Fibroblast of the aortic adventitia (primary cell): ENCODE data around the gene ZNF615. TPM values are rescaled to one million over a fixed set of nuclear protein-coding genes. Genes with fewer than 3 reads are reported as not detected.
"Not testable (repeated sequence)": the region's sequence is repeated elsewhere in the genome, so short reads cannot be mapped to it uniquely, and the experiment has no call there.

Experiments
- DNase-seq: peaks from one replicate; pipeline ENCODE4 v3.0.0-alpha.2; 2010; ENCODE audit warnings: low read depth
- H3K4me3 ChIP-seq: 2 replicates; pipeline ENCODE4 v1.5.1; 2011; ENCODE audit warnings: low read depth, mild to moderate bottlenecking, control low read depth, low read length, moderate library complexity
- total RNA-seq: library from RNA; depleted of rRNA; stranded (reverse); fragments of >200 nt; gene quantifications from 2 replicates; pipeline ENCODE4 v1.2.3, GENCODE V29; 2012; ENCODE audit warnings: low replicate concordance
- TF ChIP-seq, protein P1 (sequence below): IDR thresholded peaks from 2 replicates; pipeline ENCODE4 v1.5.1; 2011; ENCODE audit warnings: mild to moderate bottlenecking, low read length, control low read depth, inconsistent platforms; ENCODE audit not compliant: insufficient read depth

ZNF615 gene
- 8.8 and 10.8 TPM in 2 replicates for total RNA-seq

DNA sequence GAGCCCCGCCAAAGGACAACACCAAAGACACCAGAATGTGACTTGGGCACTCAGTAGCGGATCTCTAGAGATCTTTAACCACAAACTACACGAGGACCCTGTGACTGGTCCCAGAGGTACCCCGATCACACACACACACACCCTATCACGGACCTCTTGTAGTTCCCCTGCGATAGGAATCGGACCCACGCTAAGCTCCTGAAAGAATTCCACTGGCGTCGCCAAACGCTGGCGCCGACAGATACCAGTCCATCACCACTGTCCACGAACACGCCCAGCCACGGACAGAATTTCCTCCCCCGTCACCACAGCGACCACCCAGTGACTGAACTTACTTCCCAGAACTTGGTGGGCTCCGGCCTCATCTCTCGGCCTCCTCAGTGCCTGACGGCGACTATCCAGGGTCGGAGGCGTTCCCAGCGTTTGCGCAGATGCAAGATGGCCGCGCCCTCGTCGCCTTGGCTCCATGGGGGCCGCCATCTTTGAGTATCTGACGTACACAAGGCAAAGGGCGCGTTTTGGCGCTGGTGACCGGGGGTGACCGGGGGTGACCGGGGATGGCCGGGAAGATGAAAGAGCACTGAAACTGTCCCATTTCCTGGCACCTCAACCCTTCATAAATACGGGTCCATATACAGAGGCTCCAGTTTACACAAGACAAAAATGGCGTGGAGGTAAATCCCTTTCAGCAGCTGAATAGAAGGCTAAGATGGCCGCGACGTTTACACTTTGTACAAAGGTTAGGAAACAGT, at the start of gene ZNF615:
Gene ZNF615, minus strand, starts transcription at position 406 of the 752 bp plus-strand sequence. CDS start 4,500 bp downstream, outside the sequence.
- DNase-seq: peak; percentile 85
- H3K4me3 ChIP-seq: peak within 1 kb of the TSS; percentile 98
- TF ChIP-seq, protein P1, sequence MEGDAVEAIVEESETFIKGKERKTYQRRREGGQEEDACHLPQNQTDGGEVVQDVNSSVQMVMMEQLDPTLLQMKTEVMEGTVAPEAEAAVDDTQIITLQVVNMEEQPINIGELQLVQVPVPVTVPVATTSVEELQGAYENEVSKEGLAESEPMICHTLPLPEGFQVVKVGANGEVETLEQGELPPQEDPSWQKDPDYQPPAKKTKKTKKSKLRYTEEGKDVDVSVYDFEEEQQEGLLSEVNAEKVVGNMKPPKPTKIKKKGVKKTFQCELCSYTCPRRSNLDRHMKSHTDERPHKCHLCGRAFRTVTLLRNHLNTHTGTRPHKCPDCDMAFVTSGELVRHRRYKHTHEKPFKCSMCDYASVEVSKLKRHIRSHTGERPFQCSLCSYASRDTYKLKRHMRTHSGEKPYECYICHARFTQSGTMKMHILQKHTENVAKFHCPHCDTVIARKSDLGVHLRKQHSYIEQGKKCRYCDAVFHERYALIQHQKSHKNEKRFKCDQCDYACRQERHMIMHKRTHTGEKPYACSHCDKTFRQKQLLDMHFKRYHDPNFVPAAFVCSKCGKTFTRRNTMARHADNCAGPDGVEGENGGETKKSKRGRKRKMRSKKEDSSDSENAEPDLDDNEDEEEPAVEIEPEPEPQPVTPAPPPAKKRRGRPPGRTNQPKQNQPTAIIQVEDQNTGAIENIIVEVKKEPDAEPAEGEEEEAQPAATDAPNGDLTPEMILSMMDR: no peak

GRCh38 chr19:52056480-52056879, 48.5 kb upstream of the ZNF615 start:
- H3K4me3 ChIP-seq, DNase-seq: not testable (repeated sequence)

DNA sequence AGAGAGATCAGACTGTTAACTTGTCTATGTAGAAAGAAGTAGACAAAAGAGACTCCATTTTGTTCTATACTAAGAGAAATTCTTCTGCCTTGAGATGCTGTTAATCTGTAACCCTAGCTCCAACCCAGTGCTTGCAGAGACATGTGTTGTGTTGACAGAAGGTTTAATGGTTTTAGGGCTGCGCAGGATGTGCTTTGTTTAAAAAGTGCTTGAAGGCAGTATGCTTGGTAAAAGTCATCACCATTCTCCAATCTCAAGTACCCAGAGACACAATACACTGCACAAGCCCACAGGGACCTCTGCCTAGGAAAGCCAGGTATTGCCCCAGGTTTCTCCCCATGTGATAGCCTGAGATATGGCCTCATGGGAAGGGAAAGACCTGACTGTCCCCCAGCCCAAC, 43.7 kb upstream of the ZNF615 start:
- not testable (repeated sequence) for H3K4me3 ChIP-seq, DNase-seq

- DNase-seq: peak; percentile 93
- peak within 1 kb of the TSS; percentile 85 for H3K4me3 ChIP-seq
- TF ChIP-seq, protein P1: no peak
Observed at GRCh38 chr19:52048555-52049501, 40.8 kb upstream of the ZNF615 start, which contains the start of gene ZNF432. ZNF432 (minus strand) TSS chr19:52048838; CDS start chr19:52046868, 1,970 bp downstream.

GRCh38 chr19:52039169-52039568, 31.2 kb upstream of the ZNF615 start:
- DNase-seq: no peak
- TF ChIP-seq, protein P1: no peak

GRCh38 chr19:52034051-52034728, 26.2 kb upstream of the ZNF615 start:
- DNase-seq: no peak
- TF ChIP-seq, protein P1: no peak
- no peak overlapping the region for H3K4me3 ChIP-seq

More at GRCh38 chr19:52039169-52039568, 31.2 kb upstream of the ZNF615 start:
- H3K4me3 ChIP-seq: no peak overlapping the region

DNA sequence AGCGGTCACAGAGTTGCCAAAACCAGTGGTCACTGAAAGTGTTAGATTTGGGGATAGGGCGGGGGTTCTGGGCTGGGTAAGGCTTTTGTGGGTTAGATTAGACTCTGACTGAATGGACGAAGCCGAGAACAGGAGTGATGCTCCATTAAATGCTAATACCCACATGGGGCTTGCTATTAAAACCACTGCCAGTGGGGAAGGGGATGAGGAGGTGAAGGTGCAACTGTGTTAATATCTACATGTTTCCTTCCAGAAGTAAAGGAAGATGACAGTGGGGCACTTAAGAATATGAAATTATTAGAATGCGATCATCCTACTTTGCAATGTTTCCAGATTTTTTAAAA, 20.7 kb upstream of the ZNF615 start:
- peak overlapping the region; percentile 94 for H3K4me3 ChIP-seq
- TF ChIP-seq, protein P1: no peak
- no peak for DNase-seq
